H7 (cell line): ENCODE results near the gene ZFP36L2. TPM values are rescaled to one million over a fixed set of nuclear protein-coding genes. Genes with fewer than 3 reads are reported as not detected.
A peak's percentile ranks its signal among the peaks of the same experiment; 100 is the strongest.

Experiments used
- DNase-seq: peaks from one replicate; pipeline ENCODE4 v3.0.0; 2012
- H3K27me3 ChIP-seq: 2 replicates; pipeline ENCODE4 v1.6.0; 2011; ENCODE audit warnings: mild to moderate bottlenecking, low read length; ENCODE audit not compliant: control insufficient read depth, insufficient read depth
- H3K36me3 ChIP-seq: replicated peaks from 2 replicates; pipeline ENCODE4 v1.5.1; 2011; ENCODE audit warnings: low read length; ENCODE audit not compliant: control insufficient read depth, insufficient read depth
- H3K4me3 ChIP-seq: 2 replicates; pipeline ENCODE4 v1.5.1; 2011; ENCODE audit warnings: low read depth, mild to moderate bottlenecking, control low read depth, low read length, moderate library complexity; ENCODE audit not compliant: insufficient read depth
- total RNA-seq: library from RNA; depleted of rRNA; stranded (reverse); fragments of >200 nt; shearing (Covaris generic); gene quantifications from 2 replicates; pipeline ENCODE4 v1.2.3, GENCODE V29; 2014

The ZFP36L2 gene
- total RNA-seq, 1 experiment from 2014 or later = 9.5 TPM

- Histone ChIP-seq H3K36me3 (no peaks in the 10 kb centered on the region), H3K27me3 (no peaks in the 10 kb centered on the region), H3K4me3 (no peak overlapping the region)
- DNase-seq = no peak
Observed at GRCh38 chr2:43212216-43212835, 14.1 kb downstream of the ZFP36L2 start.

GRCh38 chr2:43210467-43211303, 15.7 kb downstream of the ZFP36L2 start:
- H3K4me3 ChIP-seq = no peak overlapping the region
- no peak for DNase-seq
- H3K36me3 ChIP-seq = no peaks in the 10 kb centered on the region
- H3K27me3 ChIP-seq = no peaks in the 10 kb centered on the region

- no peaks in the 10 kb centered on the region for H3K36me3 ChIP-seq
- H3K27me3 ChIP-seq = no peaks in the 10 kb centered on the region
- no peak for DNase-seq
- no peak overlapping the region for H3K4me3 ChIP-seq
Observed at GRCh38 chr2:43210125-43210466, 16.3 kb downstream of the ZFP36L2 start.

DNA sequence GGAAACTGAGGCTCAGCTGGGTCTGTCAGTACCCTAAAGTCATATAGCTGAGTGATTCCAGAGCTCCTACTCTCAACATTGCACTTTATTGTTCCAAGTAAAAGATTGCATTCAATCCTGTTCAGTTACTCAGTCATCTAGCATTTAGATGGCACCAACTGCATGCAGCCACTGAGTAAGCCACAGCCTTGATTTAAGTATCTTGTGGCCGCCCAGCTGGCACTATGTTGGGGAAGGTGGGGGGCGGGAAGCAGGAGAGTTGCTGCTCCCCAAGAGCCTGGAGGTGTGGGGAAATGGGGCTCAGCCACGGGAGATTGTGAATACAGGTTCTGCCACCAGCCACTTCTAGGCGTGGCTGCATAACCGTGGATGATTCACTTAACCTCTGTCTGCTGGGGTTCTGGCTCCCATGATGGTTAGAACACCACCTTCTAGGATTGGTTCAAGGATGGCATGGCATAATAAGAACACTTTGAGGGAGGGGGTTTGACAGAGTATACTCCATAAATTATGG, 17.1 kb downstream of the ZFP36L2 start:
- no peak for DNase-seq
- Histone ChIP-seq H3K4me3 (no peak overlapping the region), H3K36me3 (no peaks in the 10 kb centered on the region), H3K27me3 (no peaks in the 10 kb centered on the region)

DNA sequence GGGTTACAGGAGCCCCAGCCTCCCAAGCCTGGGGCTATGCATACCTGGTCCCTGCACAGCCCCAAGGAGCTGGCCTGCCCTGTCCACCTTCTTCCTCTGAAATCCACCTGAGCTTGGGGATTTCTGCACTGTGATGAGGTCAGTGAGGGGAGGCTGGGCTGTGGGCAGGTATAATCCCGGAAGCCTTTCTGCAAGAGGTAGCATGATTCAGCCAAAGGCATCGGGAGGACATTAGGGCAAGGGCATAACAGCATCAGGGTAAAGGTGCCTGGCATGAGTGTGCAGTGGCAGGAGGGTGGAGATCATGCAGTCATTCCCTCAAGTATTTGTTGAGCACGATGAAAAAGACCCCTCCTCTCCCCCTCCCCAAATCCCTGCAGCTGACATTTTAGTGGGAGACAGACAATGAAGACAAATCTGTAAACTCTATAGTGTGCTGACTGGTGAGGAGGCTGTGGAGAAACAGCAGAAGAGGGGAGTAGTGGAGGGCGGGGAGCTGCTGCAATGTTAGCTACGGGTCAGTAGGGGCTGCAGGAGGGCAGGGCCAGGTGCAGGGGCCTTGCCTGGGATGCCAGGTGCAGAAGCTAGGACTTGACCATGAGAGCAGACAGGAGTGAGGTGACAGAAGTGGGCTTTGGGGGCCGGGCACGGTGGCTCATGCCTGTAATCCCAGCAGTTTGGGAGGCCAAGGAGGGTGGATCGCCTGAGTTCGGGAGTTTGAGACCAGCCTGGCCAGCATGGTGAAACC, 18.7 kb downstream of the ZFP36L2 start:
- Histone ChIP-seq H3K36me3 (no peaks in the 10 kb centered on the region), H3K27me3 (no peaks in the 10 kb centered on the region), H3K4me3 (no peak overlapping the region)
- DNase-seq = peak; percentile 89

DNA sequence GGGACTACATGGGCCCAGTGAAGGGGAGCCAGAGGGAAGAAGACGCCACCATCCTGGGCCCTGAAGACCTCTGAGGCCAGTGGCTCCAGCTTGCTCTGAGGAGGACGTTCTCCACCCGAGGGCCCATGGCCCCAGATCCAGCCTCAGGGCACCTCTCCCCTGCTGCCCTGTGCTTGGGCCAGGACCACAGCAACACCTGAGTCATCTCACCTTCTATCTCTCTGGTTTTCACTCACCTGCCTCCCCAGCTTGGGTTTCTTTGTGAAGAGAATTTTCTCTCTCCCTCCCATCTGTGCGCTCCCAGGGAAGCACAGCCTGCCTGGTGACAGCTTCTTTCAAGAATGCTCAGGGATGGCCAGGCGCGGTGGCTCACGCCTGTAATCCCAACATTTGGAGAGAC, 19.8 kb downstream of the ZFP36L2 start:
- H3K27me3 ChIP-seq = no peaks in the 10 kb centered on the region
- DNase-seq = no peak
- no peaks in the 10 kb centered on the region for H3K36me3 ChIP-seq
- H3K4me3 ChIP-seq = no peak overlapping the region

DNA sequence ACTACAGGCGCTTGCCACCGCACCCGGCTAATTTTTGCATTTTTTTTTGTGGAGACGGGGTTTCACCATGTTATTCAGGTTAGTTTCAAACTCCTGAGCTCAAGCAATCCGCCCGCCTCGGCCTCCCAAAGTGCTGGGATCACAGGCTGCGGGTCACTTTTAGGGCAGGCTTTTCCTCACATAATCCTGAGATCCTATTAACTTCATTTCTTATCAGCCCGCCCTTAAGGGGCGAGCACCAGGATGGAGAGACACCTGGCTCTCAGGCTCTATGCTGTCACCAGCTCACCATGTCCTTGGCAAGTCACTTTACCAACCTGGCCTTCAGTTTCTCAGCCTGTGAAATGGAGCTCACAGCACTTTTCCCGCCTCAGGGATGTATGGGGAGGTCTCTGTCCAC, 23.0 kb downstream of the ZFP36L2 start:
- no peak overlapping the region for H3K4me3 ChIP-seq
- H3K36me3 ChIP-seq = no peaks in the 10 kb centered on the region
- no peaks in the 10 kb centered on the region for H3K27me3 ChIP-seq
- DNase-seq = no peak

- Histone ChIP-seq H3K36me3 (no peaks in the 10 kb centered on the region), H3K27me3 (no peaks in the 10 kb centered on the region), H3K4me3 (no peak overlapping the region)
- no peak for DNase-seq
Observed at GRCh38 chr2:43202289-43202688, 24.1 kb downstream of the ZFP36L2 start.

DNA sequence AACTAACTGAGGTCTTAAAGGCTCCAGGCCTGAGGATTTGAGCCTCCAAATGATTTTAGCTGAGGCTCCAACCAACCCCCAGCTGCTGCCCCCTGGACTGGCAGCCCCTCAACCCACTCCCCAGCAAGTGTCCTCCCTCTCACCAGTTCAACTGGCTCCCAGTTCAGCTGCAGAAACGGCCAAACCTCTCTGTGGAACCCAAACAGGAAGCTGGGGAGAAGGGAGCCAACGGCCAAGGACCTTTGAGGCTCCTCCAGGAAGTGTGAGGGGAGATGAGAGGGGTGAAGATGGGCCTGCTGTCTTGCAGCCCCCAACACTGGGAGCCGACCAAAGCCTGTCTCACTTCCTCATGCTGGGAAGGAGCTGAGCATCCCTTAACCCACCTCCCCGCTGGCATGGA, 24.9 kb downstream of the ZFP36L2 start:
- Histone ChIP-seq H3K4me3 (no peak overlapping the region), H3K27me3 (no peaks in the 10 kb centered on the region), H3K36me3 (no peaks in the 10 kb centered on the region)
- no peak for DNase-seq

- Histone ChIP-seq H3K4me3 (no peak overlapping the region), H3K27me3 (no peaks in the 10 kb centered on the region), H3K36me3 (no peaks in the 10 kb centered on the region)
- DNase-seq = no peak
Observed at GRCh38 chr2:43201016-43201415, 25.4 kb downstream of the ZFP36L2 start.

- Histone ChIP-seq H3K27me3 (no peaks in the 10 kb centered on the region), H3K36me3 (no peaks in the 10 kb centered on the region), H3K4me3 (no peak overlapping the region)
- DNase-seq = peak; percentile 71
Observed at GRCh38 chr2:43199492-43200488, 26.6 kb downstream of the ZFP36L2 start.

DNA sequence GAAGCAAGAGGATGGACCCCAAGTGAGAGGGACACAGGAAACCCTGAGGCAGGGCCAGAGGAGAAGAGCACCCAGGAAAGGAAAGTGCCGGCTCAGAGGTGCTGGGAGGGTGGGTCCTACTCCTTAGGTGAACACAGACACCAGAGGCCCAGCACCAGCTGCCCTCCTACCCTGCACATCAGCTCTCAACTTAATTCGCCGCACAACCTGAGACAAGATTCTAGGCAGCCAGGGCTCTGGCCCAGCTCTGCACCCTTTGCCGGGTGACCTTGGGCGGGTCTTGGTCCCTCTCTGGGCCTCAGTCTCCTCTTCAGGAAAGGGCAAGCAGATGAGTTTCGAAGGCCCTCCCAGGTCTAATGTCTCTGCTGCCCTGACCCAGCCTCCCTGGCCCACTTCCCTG, 28.1 kb downstream of the ZFP36L2 start:
- H3K27me3 ChIP-seq = no peaks in the 10 kb centered on the region
- H3K4me3 ChIP-seq = no peak overlapping the region
- no peak for DNase-seq
- H3K36me3 ChIP-seq = no peaks in the 10 kb centered on the region

DNA sequence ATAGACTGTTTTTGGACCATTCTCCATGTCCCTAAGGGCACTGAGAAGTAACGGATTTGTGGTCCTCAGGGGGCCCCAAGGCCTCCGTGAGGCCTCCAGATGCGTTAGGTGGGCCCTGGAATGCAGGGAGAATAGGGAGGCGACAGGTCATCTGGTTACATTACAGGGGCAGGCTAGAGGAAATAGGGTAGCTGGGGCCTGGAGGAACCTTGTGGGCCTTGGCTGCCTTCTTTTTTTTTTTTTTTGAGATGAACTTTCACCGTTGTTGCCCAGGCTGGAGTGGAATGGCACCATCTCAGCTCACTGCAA, 28.9 kb downstream of the ZFP36L2 start:
- DNase-seq = no peak
- H3K4me3 ChIP-seq = no peak overlapping the region
- no peaks in the 10 kb centered on the region for H3K36me3 ChIP-seq
- no peaks in the 10 kb centered on the region for H3K27me3 ChIP-seq
